Left ventricle myocardium inferior (tissue), 1 donor: ENCODE data around the gene MUC4. TPM values are rescaled to one million over a fixed set of nuclear protein-coding genes. Genes with fewer than 3 reads are reported as not detected.
"Not testable (repeated sequence)": the region's sequence is repeated elsewhere in the genome, so short reads cannot be mapped to it uniquely, and the experiment has no call there.

Source experiments
- DNase-seq: peaks from one replicate; pipeline ENCODE4 v3.0.0-alpha.2; 2020
- H3K27ac ChIP-seq: fragments of 200-600 bp; replicated peaks from 2 replicates; pipeline ENCODE4 v1.8.0; 2021
- H3K27me3 ChIP-seq: fragments of 200-600 bp; 2 replicates; pipeline ENCODE4 v1.8.0; 2021; ENCODE audit warnings: low read depth
- H3K36me3 ChIP-seq: fragments of 200-600 bp; 2 replicates; pipeline ENCODE4 v1.8.0; 2021
- H3K4me1 ChIP-seq: fragments of 200-600 bp; 2 replicates; pipeline ENCODE4 v1.8.0; 2021
- H3K4me3 ChIP-seq: fragments of 200-600 bp; 2 replicates; pipeline ENCODE4 v1.8.0; 2021; ENCODE audit warnings: mild to moderate bottlenecking, moderate library complexity
- H3K9me3 ChIP-seq: fragments of 200-600 bp; replicated peaks from 2 replicates; pipeline ENCODE4 v1.8.0; 2021
- CTCF ChIP-seq: fragments of 200-600 bp; IDR thresholded peaks from 2 replicates; pipeline ENCODE4 v1.8.0; 2021; ENCODE audit warnings: antibody characterized with exemption, mild to moderate bottlenecking, borderline replicate concordance
- intact Hi-C: fragments of 100-400 bp; cut with micrococcal nuclease; formaldehyde crosslinking; loops from one replicate; pipeline ENCODE4 v1.11.0; 2022
- total RNA-seq: library from RNA; stranded (reverse); fragmentation: NEBNext Ultra II Directional; extraction: Animal tissue kit (Norgen Biotek cat#: 25700); gene quantifications from one replicate; pipeline ENCODE4 v1.2.1, GENCODE V29; 2021
- donor health status: DM: no; HTN: yes; CAD: no; lungs with severe emphysema.

Gene MUC4
- total RNA-seq, 1 donor from 2014 or later, result 0.11 TPM

- no peaks in the 10 kb centered on the region for H3K4me1 ChIP-seq
- DNase-seq, result no peak
- intact Hi-C loops, result no loop called here
- no peak for TF ChIP-seq CTCF
- peaks cover 11% of the 10 kb centered on the region for H3K9me3 ChIP-seq
- no peaks in the 10 kb centered on the region for H3K36me3 ChIP-seq
- no peak overlapping the region for H3K27ac ChIP-seq
- H3K4me3 ChIP-seq, result no peak overlapping the region
- H3K27me3 ChIP-seq, result peaks cover 53% of the 10 kb centered on the region
These were observed 20.8 kb downstream of the MUC4 start for GRCh38 chr3:195790901-195791300.

- peaks cover 11% of the 10 kb centered on the region for H3K9me3 ChIP-seq
- H3K36me3 ChIP-seq, result no peaks in the 10 kb centered on the region
- intact Hi-C loops, result no loop called here
- H3K4me3 ChIP-seq, result no peak overlapping the region
- no peaks in the 10 kb centered on the region for H3K4me1 ChIP-seq
- peaks cover 42% of the 10 kb centered on the region for H3K27me3 ChIP-seq
- no peak for TF ChIP-seq CTCF
- no peak overlapping the region for H3K27ac ChIP-seq
- no peak for DNase-seq
These were observed 22.8 kb downstream of the MUC4 start for GRCh38 chr3:195788711-195789581.

GRCh38 chr3:195785781-195786405, 25.8 kb downstream of the MUC4 start:
- intact Hi-C loops, H3K36me3 ChIP-seq, H3K27ac ChIP-seq, H3K4me1 ChIP-seq, DNase-seq, H3K9me3 ChIP-seq, H3K4me3 ChIP-seq: not testable (repeated sequence)
- H3K27me3 ChIP-seq, result peaks cover 16% of the 10 kb centered on the region

GRCh38 chr3:195784031-195784430, 27.7 kb downstream of the MUC4 start:
- intact Hi-C loops, H3K9me3 ChIP-seq, DNase-seq, H3K27ac ChIP-seq, H3K4me3 ChIP-seq, H3K4me1 ChIP-seq, H3K36me3 ChIP-seq, H3K27me3 ChIP-seq: not testable (repeated sequence)

GRCh38 chr3:195781236-195781635, 30.5 kb downstream of the MUC4 start:
- H3K36me3 ChIP-seq, intact Hi-C loops, H3K4me1 ChIP-seq, H3K27me3 ChIP-seq, H3K9me3 ChIP-seq, DNase-seq, H3K4me3 ChIP-seq, H3K27ac ChIP-seq: not testable (repeated sequence)

- H3K4me3 ChIP-seq, result no peak overlapping the region
- no peaks in the 10 kb centered on the region for H3K36me3 ChIP-seq
- no peak overlapping the region for H3K27ac ChIP-seq
- no peak for TF ChIP-seq CTCF
- no peaks in the 10 kb centered on the region for H3K9me3 ChIP-seq
- H3K4me1 ChIP-seq, result no peaks in the 10 kb centered on the region
- peaks cover 17% of the 10 kb centered on the region for H3K27me3 ChIP-seq
- intact Hi-C loops, result no loop called here
- DNase-seq, result no peak
These were observed 33.8 kb downstream of the MUC4 start for GRCh38 chr3:195777975-195778374.

GRCh38 chr3:195774917-195775316, 36.8 kb downstream of the MUC4 start:
- H3K4me1 ChIP-seq, result no peaks in the 10 kb centered on the region
- H3K4me3 ChIP-seq, result no peak overlapping the region
- H3K27me3 ChIP-seq, result peaks cover 17% of the 10 kb centered on the region
- TF ChIP-seq CTCF, result peak; percentile 59
- no peaks in the 10 kb centered on the region for H3K9me3 ChIP-seq
- H3K36me3 ChIP-seq, result no peaks in the 10 kb centered on the region
- DNase-seq, result peak; percentile 56
- H3K27ac ChIP-seq, result no peak overlapping the region
- intact Hi-C loops, result no loop called here
